Esophagus muscularis mucosa (tissue), 4 donors: ENCODE data around the gene HELZ2. TPM values are rescaled to one million over a fixed set of nuclear protein-coding genes. Genes with fewer than 3 reads are reported as not detected.

ENCODE experiments used
- DNase-seq: peaks from one replicate; pipeline ENCODE4 v3.0.0-alpha.2; 2017; ENCODE audit errors: extremely low spot score
- H3K27ac ChIP-seq, 4 donors: fragments of 200-600 bp; sonication (generic); replicated peaks in 1 of 4; 1 replicate in 3 of 4; 2 replicates in 1 of 4; pipeline ENCODE4 v1.5.1; 2016 to 2019; ENCODE audit warnings: mild to moderate bottlenecking in 1 of 4
- H3K27me3 ChIP-seq, 4 donors: fragments of 200-600 bp; sonication (generic); one replicate each; pipeline versions ENCODE4 v1.5.1 to v1.6.0; 2016 to 2019
- H3K36me3 ChIP-seq, 4 donors: fragments of 200-600 bp; sonication (generic); one replicate each; pipeline ENCODE4 v1.5.1; 2016 to 2019
- H3K4me1 ChIP-seq, 4 donors: fragments of 200-600 bp; sonication (generic); one replicate each; pipeline ENCODE4 v1.5.1; 2016 to 2019
- H3K4me3 ChIP-seq, 4 donors: fragments of 200-600 bp; sonication (generic); 1 replicate in 2 of 4; 2 replicates in 2 of 4; pipeline ENCODE4 v1.5.1; 2016 to 2019; ENCODE audit warnings: mild to moderate bottlenecking in 4 of 4, moderate library complexity in 1 of 4
- H3K9me3 ChIP-seq, 4 donors: fragments of 200-600 bp; sonication (generic); 1 replicate in 3 of 4; 2 replicates in 1 of 4; pipeline ENCODE4 v1.5.1; 2016 to 2019
- EP300 ChIP-seq: sonication (generic); formaldehyde crosslinking; IDR thresholded peaks from one replicate; pipeline ENCODE4 v1.6.1; 2017; ENCODE audit warnings: antibody characterized with exemption
- POLR2A ChIP-seq: fragments of 450-650 bp; IDR thresholded peaks from one replicate; pipeline ENCODE4 v1.6.1; 2017; ENCODE audit warnings: antibody characterized with exemption, moderate library complexity, mild to moderate bottlenecking, low read depth
- POLR2AphosphoS5 ChIP-seq, 2 donors: sonication (generic); formaldehyde crosslinking; IDR thresholded peaks; one replicate each; pipeline ENCODE4 v1.6.1; 2017; ENCODE audit warnings: antibody characterized with exemption in 2 of 2
- WGBS: methylation state at CpG from one replicate; pipeline ENCODE4 v1.1.5; 2018; 5-methylcytosine and 5-hydroxymethylcytosine counted together
- intact Hi-C: fragments of 100-400 bp; cut with DNase I; formaldehyde crosslinking; loops from one replicate; pipeline ENCODE4 v1.15.1; 2023
- total RNA-seq, 4 donors: library from RNA; depleted of rRNA; stranded (reverse); fragments of >200 nt; gene quantifications; one replicate each; pipeline versions ENCODE4 v1.1.0 to v1.2.1, GENCODE V29; 2016
- TF ChIP-seq, protein P1 (sequence below), 3 experiments: fragments of 200-600 bp in 2 of 3; fragments of 450-650 bp in 1 of 3; sonication (generic) in 2 of 3; IDR thresholded peaks; one replicate each; pipeline ENCODE4 v1.5.1; 2017 to 2019; ENCODE audit warnings: antibody characterized with exemption in 3 of 3, mild to moderate bottlenecking in 2 of 3, moderate library complexity in 1 of 3

Gene HELZ2
- total RNA-seq, 4 donors from 2014 or later, result 19.5 to 36.9 (median 30.3) TPM

DNA sequence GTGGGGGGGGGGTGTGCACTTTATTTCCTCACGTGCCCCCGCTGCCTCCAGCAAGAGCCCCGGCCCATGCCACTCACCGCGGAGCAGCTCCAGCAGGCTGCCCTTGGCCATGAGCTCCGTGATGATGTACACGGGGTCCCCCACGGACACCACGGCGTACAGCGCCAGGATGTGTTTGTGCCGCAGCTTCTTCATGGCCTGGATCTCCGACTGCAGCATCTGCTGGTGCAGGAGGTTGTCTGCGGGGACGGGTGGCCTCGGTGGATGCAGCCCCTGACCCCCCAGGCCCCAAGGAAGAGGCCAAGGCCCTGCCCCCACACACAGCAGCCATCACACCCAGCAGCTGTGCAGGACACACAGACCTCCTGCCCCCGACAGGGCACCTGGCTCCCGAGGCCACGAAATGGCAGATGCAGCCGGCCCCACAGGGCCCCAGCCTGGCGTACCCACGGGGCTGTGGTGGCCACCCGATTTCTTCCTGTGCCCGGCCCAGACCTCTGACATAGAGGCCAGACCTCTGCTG lies 41.5 kb downstream of the HELZ2 start:
- Histone ChIP-seq H3K27ac (no peak overlapping the region), H3K36me3 (no peaks in the 10 kb centered on the region), H3K27me3 (peaks cover 0 to 70% (median 22%) of the 10 kb centered on the region in 4 donors), H3K4me1 (peaks cover 6 to 22% (median 15%) of the 10 kb centered on the region in 4 donors), H3K9me3 (no peaks in the 10 kb centered on the region), H3K4me3 (no peak overlapping the region)
- 75% methylated on average over 15 of the region's 24 CpGs for WGBS
- intact Hi-C loops, result loop anchor here (10.0 kb wide), 1 partner anchor 122 kb away; the partner anchor contains the start of genes RTEL1 and STMN3
- TF ChIP-seq POLR2A (no peak), EP300 (no peak), POLR2AphosphoS5 (IDR thresholded peaks at IDR 0.05) (no peak)
- TF ChIP-seq, protein P1, sequence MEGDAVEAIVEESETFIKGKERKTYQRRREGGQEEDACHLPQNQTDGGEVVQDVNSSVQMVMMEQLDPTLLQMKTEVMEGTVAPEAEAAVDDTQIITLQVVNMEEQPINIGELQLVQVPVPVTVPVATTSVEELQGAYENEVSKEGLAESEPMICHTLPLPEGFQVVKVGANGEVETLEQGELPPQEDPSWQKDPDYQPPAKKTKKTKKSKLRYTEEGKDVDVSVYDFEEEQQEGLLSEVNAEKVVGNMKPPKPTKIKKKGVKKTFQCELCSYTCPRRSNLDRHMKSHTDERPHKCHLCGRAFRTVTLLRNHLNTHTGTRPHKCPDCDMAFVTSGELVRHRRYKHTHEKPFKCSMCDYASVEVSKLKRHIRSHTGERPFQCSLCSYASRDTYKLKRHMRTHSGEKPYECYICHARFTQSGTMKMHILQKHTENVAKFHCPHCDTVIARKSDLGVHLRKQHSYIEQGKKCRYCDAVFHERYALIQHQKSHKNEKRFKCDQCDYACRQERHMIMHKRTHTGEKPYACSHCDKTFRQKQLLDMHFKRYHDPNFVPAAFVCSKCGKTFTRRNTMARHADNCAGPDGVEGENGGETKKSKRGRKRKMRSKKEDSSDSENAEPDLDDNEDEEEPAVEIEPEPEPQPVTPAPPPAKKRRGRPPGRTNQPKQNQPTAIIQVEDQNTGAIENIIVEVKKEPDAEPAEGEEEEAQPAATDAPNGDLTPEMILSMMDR (IDR thresholded peaks at IDR 0.05), result no peak
- no peak for DNase-seq

DNA sequence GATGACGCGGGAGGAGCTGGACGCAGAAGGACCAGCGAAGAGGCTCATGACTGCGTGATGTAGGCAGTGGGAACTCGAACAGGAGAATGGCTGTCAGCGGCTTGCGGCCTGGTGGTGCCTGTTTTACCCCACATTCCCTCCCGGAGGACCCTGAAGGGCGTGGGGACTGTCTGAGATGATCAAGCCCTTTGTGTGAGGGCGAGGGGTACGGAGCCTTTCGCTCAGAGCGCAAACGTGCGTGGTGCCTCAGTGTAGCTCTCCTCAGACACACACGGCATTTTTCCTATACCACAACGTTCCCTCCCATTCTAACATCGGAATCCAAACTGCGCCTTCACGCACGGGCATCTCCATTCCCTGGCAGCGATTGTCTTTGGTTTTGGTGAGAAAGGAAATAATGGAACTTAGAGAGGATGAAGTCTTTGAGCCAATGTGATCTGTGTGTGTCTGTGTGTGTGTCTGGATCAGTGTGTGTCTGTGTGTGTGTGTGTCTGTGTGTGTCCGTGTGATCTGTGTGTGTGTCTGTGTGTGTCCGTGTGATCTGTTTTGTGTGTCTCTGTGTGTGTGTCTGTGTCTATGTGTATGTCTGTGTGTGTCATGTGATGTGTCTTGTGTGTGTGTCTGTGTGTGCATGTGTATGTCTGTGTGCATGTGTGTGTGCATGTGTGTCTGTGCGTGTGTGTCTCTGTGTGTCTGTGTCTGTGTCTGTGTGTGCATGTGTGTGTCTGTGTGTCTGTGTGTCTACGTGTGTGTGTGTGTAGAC lies 42.2 kb downstream of the HELZ2 start:
- no peak overlapping the region for H3K27ac ChIP-seq
- 79% methylated on average over 26 of the region's 27 CpGs for WGBS
- intact Hi-C loops, result loop anchor here (10.0 kb wide), 1 partner anchor 123 kb away; the partner anchor contains the start of genes RTEL1 and STMN3
- no peaks in the 10 kb centered on the region for H3K9me3 ChIP-seq
- DNase-seq, result no peak
- no peak overlapping the region for H3K4me3 ChIP-seq
- peaks cover 0 to 64% (median 19%) of the 10 kb centered on the region in 4 donors for H3K27me3 ChIP-seq
- peaks cover 3 to 18% (median 11%) of the 10 kb centered on the region in 4 donors for H3K4me1 ChIP-seq
- no peaks in the 10 kb centered on the region for H3K36me3 ChIP-seq
- TF ChIP-seq POLR2A, result no peak
- TF ChIP-seq, protein P1 (IDR thresholded peaks at IDR 0.05), result no peak
- TF ChIP-seq EP300, result no peak
- TF ChIP-seq POLR2AphosphoS5 (IDR thresholded peaks at IDR 0.05), result no peak

DNA sequence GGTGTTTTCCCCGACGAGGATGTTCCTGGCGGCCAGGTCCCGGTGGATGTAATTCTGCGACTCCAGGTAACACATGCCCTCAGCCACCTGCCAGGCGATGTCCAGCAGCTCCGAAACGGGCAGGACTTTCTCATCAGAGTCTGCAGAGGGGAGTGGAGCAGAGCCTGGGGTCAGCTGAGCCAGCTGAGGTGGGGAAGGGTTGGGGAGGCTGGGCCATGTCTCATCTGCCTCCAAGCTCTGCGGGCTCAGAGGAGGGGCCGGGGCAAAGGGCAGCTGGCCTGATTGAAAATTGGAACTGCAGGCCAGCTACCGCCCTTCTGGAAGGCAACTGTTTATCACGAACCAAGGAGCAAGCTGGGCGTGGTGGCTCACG lies 43.3 kb downstream of the HELZ2 start:
- intact Hi-C loops, result loop anchor here (10.0 kb wide), 1 partner anchor 124 kb away; the partner anchor contains the start of genes RTEL1 and STMN3
- H3K27ac ChIP-seq, result no peak overlapping the region
- peaks cover 3 to 11% (median 8%) of the 10 kb centered on the region in 4 donors for H3K4me1 ChIP-seq
- WGBS, result 94% methylated on average over 8 of the region's 14 CpGs
- H3K27me3 ChIP-seq, result peaks cover 0 to 53% (median 14%) of the 10 kb centered on the region in 4 donors
- no peak for TF ChIP-seq EP300
- TF ChIP-seq POLR2AphosphoS5 (IDR thresholded peaks at IDR 0.05), result no peak
- no peak for TF ChIP-seq POLR2A
- TF ChIP-seq, protein P1 (IDR thresholded peaks at IDR 0.05), result no peak
- no peak for DNase-seq
- H3K4me3 ChIP-seq, result no peak overlapping the region
- no peaks in the 10 kb centered on the region for H3K9me3 ChIP-seq
- no peaks in the 10 kb centered on the region for H3K36me3 ChIP-seq

DNA sequence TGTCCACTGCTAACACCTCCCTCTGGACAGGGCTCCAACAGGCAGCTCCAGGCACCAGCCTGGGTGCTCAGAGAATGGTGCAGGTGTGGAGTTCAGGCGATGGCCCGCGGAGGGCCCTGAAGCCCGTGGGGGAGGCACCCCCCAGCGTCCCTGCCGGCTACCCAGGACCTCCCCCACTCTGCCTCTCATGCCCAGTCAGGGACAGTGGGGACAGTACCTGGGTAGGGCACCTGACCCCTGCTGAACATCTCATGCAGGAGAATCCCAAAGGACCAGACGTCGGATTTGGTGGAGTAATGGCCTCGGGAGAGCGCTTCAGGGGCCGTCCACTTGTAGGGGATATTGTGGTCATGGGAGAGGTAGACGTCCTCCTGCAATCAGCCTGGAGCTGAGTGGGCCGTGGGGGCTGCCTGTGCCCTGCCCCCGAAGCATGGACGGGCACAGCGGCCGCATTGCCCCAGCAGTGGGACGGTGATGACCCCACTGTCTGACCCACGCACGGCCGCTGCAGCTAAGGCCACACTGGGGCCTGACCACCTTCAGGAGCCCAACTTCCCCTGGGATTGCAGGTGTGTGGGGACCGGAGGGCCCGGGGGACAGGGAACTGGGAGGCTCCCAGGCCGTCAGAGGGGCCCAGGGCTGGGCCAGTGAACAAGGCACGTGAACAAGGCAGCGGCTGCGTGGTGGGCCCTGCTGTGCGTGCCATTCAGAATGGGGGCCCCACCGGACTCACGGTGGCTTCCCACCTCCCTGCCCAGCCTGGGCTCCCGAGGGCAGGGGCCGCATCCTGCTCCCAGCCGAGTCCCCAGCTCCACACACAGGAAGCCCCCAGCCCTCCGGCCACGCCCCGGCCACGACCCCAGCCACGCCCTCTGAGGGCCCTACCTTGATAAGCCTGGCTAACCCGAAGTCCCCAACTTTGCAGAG lies 43.9 kb downstream of the HELZ2 start:
- DNase-seq, result no peak
- Histone ChIP-seq H3K9me3 (no peaks in the 10 kb centered on the region), H3K27me3 (peaks cover 0 to 47% (median 10%) of the 10 kb centered on the region in 4 donors), H3K4me3 (no peak overlapping the region), H3K4me1 (peaks cover 3 to 8% (median 5%) of the 10 kb centered on the region in 4 donors), H3K27ac (no peak overlapping the region), H3K36me3 (no peaks in the 10 kb centered on the region)
- WGBS, result 81% methylated on average over 11 of the region's 39 CpGs
- no peak for TF ChIP-seq POLR2AphosphoS5 (IDR thresholded peaks at IDR 0.05)
- no peak for TF ChIP-seq EP300
- TF ChIP-seq, protein P1 (IDR thresholded peaks at IDR 0.05), result no peak
- TF ChIP-seq POLR2A, result no peak
- intact Hi-C loops, result loop anchor here (10.0 kb wide), 1 partner anchor 125 kb away; the partner anchor contains the start of genes RTEL1 and STMN3
